GM18519 (cell line): ENCODE results near the gene DHRS7B.
"Not testable (repeated sequence)": the region's sequence is repeated elsewhere in the genome, so short reads cannot be mapped to it uniquely, and the experiment has no call there.

Source experiments
- ATAC-seq: cut with Tn5 transposase; IDR thresholded peaks from one replicate; pipeline ENCODE4 v1.9.1; 2021; ENCODE audit warnings: mild to moderate bottlenecking, moderate library complexity; ENCODE audit not compliant: unreplicated experiment, low FRiP score

Gene DHRS7B

DNA sequence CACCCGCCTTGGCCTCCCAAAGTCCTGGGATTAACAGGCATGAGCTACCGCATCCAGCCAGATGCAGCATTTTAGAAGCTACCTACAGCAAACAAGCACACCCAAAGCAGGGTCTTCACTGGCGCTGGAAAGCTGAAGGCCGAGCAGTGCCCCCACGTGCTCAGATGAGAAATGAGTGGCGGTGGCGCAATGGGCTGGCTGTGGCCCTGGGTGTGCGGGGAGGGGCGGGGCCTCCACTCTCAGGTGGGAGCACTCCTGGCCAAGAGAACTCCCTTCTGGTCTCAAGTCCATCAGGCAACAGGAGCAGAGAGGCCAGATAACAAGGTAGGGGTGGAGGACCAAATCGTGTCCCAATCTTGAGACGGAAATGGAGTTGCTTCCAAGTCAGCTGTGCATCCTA, 75.1 kb downstream of the DHRS7B start:
- ATAC-seq = no peak

GRCh38 chr17:21202512-21202911, 75.7 kb downstream of the DHRS7B start:
- ATAC-seq = no peak

DNA sequence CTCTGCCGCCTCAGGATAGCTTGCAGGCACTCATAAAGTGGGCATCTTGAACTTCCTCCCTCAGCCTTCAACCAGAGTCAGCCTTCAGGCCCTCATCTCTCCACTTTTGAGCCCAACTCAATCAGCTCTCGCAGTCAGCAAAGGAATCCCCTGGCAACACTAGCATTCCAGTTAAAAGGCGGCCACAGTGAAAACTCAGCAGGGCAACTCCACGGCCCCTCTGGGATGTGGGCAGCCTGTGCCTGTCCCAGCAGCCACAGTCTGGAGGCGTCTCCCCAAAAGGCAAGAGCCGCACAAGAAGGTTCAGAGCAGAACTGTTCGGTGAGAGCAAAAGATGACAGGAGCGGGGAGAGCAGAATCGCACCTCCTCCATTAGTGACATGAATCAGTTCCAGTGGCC, 78.2 kb downstream of the DHRS7B start:
- ATAC-seq = no peak

GRCh38 chr17:21208352-21208751, 81.6 kb downstream of the DHRS7B start:
- ATAC-seq = no peak

- ATAC-seq = no peak
Observed at GRCh38 chr17:21209511-21210175, 82.9 kb downstream of the DHRS7B start.

GRCh38 chr17:21210411-21211076, 83.8 kb downstream of the DHRS7B start:
- ATAC-seq = no peak

DNA sequence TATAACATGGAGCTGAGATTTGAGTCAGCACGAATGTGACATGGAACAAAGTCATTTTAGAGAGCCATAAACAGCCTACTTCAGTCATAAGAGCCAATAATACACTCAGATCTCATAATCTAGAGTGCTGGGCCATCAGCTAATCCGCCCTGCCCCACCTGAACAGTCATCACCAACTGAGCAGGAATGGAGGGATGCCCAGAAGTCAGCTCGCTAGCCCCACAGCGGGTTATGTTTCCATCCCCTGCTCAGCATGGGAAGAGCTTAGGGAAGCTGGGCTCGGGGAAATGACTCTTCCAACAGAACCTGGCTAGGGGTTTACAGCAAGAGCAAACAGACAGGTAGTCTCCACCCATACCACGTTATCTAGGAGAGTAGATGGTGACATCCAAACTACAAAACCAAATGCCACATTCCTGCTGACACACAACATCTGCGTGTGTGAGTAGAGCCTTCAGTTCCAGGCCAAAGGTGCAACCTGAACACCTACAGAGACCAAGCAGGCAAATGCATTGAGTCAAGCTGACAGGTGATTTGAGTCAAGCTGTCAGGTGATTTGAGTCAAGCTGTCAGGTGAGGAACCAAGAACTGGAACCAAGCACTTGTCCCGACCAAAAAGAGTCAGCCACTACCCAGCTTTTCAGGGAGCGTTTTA, 85.2 kb downstream of the DHRS7B start:
- no peak for ATAC-seq

GRCh38 chr17:21212826-21213637, 86.3 kb downstream of the DHRS7B start:
- no peak for ATAC-seq

DNA sequence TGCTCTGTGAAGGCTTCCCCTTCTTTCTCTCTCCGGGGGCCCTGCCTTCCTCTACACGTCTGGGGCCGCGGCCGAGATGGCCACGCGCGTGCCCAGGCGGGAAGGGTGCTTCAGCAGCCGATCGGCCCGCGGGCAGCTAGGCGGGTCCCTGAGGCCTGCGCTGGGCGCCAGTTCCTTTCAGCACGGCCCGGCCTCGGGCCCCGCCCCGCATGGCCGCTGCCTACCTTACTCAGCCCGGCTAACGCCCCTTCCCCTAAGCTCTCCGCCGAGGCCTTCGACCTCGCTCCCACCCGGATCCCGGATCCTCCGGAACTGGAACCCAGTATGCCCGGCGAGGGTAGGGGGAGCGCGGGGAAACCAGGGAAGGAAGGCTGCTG, 86.9 kb downstream of the DHRS7B start:
- peak; percentile 3 for ATAC-seq

DNA sequence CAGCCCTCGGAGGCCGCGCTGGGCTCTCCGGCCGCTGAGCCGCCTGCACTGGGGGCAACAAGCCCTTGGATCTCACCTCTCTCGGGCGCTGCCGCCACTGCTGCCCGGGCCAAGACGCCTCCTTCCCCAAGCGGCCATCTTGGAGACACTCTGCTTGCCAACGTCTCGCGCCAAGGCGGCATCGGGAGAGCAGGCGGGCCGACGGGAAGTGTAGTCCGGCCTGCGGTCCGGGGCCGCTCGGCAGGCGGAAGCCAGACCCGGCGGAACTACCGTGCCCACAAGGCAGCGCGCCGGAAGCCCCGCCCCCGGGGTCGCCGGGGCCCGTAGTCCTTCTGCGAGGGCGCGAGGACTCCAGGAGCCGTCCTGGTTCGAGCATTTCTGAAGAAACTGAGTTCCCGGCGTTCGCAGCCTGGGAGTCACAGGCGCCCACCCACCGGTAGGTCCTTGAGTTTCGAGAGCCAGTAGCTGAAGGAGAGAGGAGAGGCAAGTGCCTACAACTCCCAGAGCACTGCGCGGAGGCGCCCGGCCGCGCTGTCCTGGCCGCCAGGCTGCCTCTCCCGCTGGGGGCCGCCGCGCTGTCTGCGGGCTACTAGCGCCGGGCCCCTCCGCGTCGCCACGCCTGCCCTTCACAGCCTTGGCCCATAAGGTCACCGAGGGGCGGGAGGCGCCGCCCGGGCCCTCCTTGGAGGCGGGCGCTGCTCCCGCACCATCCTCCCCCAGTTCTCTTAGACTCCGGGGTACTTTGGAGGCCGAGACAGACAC, 87.4 kb downstream of the DHRS7B start, which contains the start of gene TMEM11:
Gene TMEM11 (minus strand): TSS at position 147 of the 762 bp plus-strand sequence. CDS start 9 bp downstream, at position 138.
- ATAC-seq = peak; percentile 76

DNA sequence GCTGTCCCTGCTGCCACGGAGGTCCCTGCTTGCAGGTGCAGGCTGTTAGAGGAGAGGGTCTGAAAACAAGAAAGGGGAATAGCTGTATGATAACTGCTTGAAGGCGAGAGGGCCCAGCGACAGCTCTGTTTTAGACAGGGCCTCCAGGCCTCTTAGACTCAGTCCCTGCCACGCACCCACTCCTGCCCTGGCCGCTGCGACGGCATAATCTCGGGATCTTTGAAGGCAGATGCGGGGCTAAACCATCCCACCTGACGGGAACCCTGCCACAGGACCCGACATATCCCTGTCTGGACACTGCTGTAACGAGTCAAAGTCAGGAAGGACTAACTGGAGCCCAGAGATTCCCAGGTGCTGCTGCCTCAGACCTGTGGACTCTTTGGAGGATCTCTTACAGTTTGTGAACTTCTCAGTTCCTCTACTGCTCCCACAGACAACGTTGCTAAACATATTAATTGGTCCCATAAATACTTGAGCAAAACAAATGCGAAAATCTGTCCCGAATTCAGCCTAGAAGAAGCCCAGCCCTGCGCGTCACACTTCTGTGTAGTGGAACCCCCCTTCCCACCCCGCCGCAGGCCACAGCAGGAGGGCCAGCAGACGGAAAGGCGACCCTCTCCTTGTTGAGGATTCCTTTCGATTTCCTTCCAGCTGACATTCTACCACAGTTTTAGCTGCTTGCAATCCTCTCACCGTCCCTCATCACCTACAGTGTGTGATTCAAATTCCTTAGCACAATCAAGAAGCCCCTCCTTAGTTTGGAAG, 88.2 kb downstream of the DHRS7B start:
- ATAC-seq = no peak

DNA sequence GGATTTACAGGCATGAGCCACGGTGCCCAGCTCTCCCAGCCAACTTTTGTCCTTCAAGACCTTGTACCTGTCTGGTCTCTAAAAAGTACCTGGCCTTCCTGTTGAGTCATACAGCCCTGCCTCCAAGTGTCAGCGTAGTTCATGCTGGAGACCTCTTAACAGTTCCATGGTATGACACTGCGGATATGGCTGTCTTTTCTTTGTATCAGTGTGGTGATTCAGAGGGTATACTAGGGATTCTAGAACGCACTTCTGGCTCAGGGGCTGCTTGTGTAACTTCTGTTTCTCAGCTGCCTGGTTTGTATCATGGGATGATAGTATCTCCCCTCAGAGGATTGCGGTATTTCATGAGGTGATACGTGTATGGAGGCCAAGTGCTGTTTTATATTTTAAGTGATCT, 89.2 kb downstream of the DHRS7B start:
- ATAC-seq = no peak

- no peak for ATAC-seq
Observed at GRCh38 chr17:21217346-21217745, 90.6 kb downstream of the DHRS7B start.

- ATAC-seq = no peak
Observed at GRCh38 chr17:21218101-21218500, 91.3 kb downstream of the DHRS7B start.

- ATAC-seq = no peak
Observed at GRCh38 chr17:21218831-21219380, 92.1 kb downstream of the DHRS7B start.

GRCh38 chr17:21223086-21223485, 96.3 kb downstream of the DHRS7B start:
- ATAC-seq = no peak

DNA sequence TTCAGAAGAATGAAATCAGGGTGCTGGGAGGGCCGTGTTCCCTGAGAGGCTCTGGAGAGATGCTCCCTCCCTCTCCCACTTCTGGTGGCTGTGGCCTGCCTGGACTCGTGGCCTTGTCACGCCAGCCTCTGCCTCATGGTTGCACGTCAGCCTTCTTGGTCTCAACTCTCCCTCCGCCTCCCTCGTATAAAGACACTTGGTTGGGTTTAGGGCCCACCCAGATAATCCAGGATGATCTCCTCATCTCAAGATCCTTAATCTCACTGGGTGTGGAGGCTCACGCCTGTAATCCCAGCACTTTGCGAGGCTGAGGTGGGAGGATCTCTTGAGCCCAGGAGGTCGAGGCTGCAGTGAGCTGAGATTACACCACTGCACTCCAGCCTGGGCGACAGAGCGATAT, 100.5 kb downstream of the DHRS7B start:
- ATAC-seq = not testable (repeated sequence)

GRCh38 chr17:21228111-21228510, 101.3 kb downstream of the DHRS7B start:
- no peak for ATAC-seq

GRCh38 chr17:21228845-21229244, 102.1 kb downstream of the DHRS7B start:
- no peak for ATAC-seq
